Astrocyte (in vitro differentiated cells and primary cell): ENCODE results near the gene ACKR1. TPM values are rescaled to one million over a fixed set of nuclear protein-coding genes. Genes with fewer than 3 reads are reported as not detected.

Experiments used
- DNase-seq: peaks from one replicate; pipeline ENCODE4 v3.0.0-alpha.2; 2010; ENCODE audit warnings: low read depth
- FAIRE-seq: peaks from 2 replicates; lab custom pipeline; 2011; peaks lifted over from hg19 to GRCh38; lab: Jason Lieb, UNC
- H2AFZ ChIP-seq: 2 replicates; pipeline ENCODE4 v1.6.0; 2012; ENCODE audit warnings: low read depth, low read length, inconsistent platforms
- H3K27ac ChIP-seq: 2 replicates; pipeline ENCODE4 v1.5.1; 2011; ENCODE audit warnings: low read depth, low read length, inconsistent platforms
- H3K27me3 ChIP-seq: 2 replicates; pipeline ENCODE4 v1.6.0; 2011; ENCODE audit warnings: low read length, inconsistent platforms; ENCODE audit not compliant: insufficient read depth
- H3K36me3 ChIP-seq: 2 replicates; pipeline ENCODE4 v1.5.1; 2011; ENCODE audit warnings: low read length, inconsistent platforms; ENCODE audit not compliant: insufficient read depth
- H3K4me1 ChIP-seq: 2 replicates; pipeline ENCODE4 v1.5.1; 2011; ENCODE audit warnings: low read length, inconsistent platforms; ENCODE audit not compliant: insufficient read depth
- H3K4me2 ChIP-seq: 2 replicates; pipeline ENCODE4 v1.6.0; 2012; ENCODE audit warnings: low read length, inconsistent platforms
- H3K4me3 ChIP-seq: 2 replicates; pipeline ENCODE4 v1.5.1; 2011; ENCODE audit warnings: low read depth, mild to moderate bottlenecking, low read length, inconsistent platforms; ENCODE audit not compliant: insufficient read depth
- H3K79me2 ChIP-seq: 2 replicates; pipeline ENCODE4 v1.6.0; 2012; ENCODE audit warnings: mild to moderate bottlenecking, low read length, inconsistent platforms; ENCODE audit not compliant: insufficient read depth
- H3K9ac ChIP-seq: 2 replicates; pipeline ENCODE4 v1.6.0; 2012; ENCODE audit warnings: mild to moderate bottlenecking, low read length, inconsistent platforms
- H3K9me3 ChIP-seq: 2 replicates; pipeline ENCODE4 v1.5.1; 2012; ENCODE audit warnings: low read depth, mild to moderate bottlenecking, low read length, inconsistent platforms; ENCODE audit not compliant: insufficient read depth
- H4K20me1 ChIP-seq: 2 replicates; pipeline ENCODE4 v1.6.0; 2012; ENCODE audit warnings: low read length, inconsistent platforms; ENCODE audit not compliant: insufficient read depth
- H3K27ac Mint-ChIP-seq: one replicate; pipeline ENCODE4 v1.8.0; 2021; ENCODE audit warnings: mild to moderate bottlenecking, mixed read lengths; ENCODE audit not compliant: unreplicated experiment
- H3K27me3 Mint-ChIP-seq: one replicate; pipeline ENCODE4 v1.8.0; 2021; ENCODE audit warnings: low read depth, mixed read lengths; ENCODE audit not compliant: unreplicated experiment
- H3K36me3 Mint-ChIP-seq: one replicate; pipeline ENCODE4 v1.8.0; 2021; ENCODE audit warnings: low read depth, mixed read lengths; ENCODE audit not compliant: unreplicated experiment
- H3K4me1 Mint-ChIP-seq: one replicate; pipeline ENCODE4 v1.8.0; 2021; ENCODE audit warnings: low read depth, mixed read lengths; ENCODE audit not compliant: unreplicated experiment
- H3K4me3 Mint-ChIP-seq: one replicate; pipeline ENCODE4 v1.8.0; 2021; ENCODE audit warnings: mild to moderate bottlenecking, moderate library complexity, mixed read lengths; ENCODE audit not compliant: unreplicated experiment
- H3K9me3 Mint-ChIP-seq: one replicate; pipeline ENCODE4 v1.8.0; 2021; ENCODE audit warnings: mild to moderate bottlenecking, mixed read lengths; ENCODE audit not compliant: unreplicated experiment
- CTCF ChIP-seq: IDR thresholded peaks from 2 replicates; pipeline ENCODE4 v1.5.1; 2011; ENCODE audit warnings: low read depth, mild to moderate bottlenecking, inconsistent platforms, low read length, moderate library complexity; ENCODE audit not compliant: insufficient read depth
- EZH2 ChIP-seq: IDR thresholded peaks from 2 replicates; pipeline ENCODE4 v1.6.1; 2012; ENCODE audit warnings: mild to moderate bottlenecking, low read length, inconsistent platforms; ENCODE audit not compliant: insufficient read depth
- total RNA-seq: library from RNA; stranded (reverse); gene quantifications from 2 replicates; pipeline ENCODE4 v1.2.1, GENCODE V29; 2021

Gene ACKR1
- total RNA-seq, 1 donor from 2014 or later: 1.00 TPM

- no peak for FAIRE-seq
- H3K36me3 Mint-ChIP-seq: no peaks in the 10 kb centered on the region
- Histone ChIP-seq H3K9ac (no peak overlapping the region), H3K79me2 (no peaks in the 10 kb centered on the region), H4K20me1 (no peaks in the 10 kb centered on the region), H3K9me3 (no peaks in the 10 kb centered on the region), H2AFZ (no peak overlapping the region), H3K27ac (no peak overlapping the region), H3K4me1 (no peaks in the 10 kb centered on the region), H3K4me2 (no peak overlapping the region), H3K36me3 (no peaks in the 10 kb centered on the region), H3K27me3 (peaks cover 20% of the 10 kb centered on the region), H3K4me3 (no peak overlapping the region)
- H3K9me3 Mint-ChIP-seq: no peaks in the 10 kb centered on the region
- no peak for DNase-seq
- H3K27ac Mint-ChIP-seq: no peak overlapping the region
- H3K27me3 Mint-ChIP-seq: peaks cover 14% of the 10 kb centered on the region
- H3K4me3 Mint-ChIP-seq: no peak overlapping the region
- TF ChIP-seq EZH2: no peak
- TF ChIP-seq CTCF: no peak
- H3K4me1 Mint-ChIP-seq: peaks cover 7% of the 10 kb centered on the region
These were observed 20.5 kb upstream of the ACKR1 start for GRCh38 chr1:159184201-159184600.

DNA sequence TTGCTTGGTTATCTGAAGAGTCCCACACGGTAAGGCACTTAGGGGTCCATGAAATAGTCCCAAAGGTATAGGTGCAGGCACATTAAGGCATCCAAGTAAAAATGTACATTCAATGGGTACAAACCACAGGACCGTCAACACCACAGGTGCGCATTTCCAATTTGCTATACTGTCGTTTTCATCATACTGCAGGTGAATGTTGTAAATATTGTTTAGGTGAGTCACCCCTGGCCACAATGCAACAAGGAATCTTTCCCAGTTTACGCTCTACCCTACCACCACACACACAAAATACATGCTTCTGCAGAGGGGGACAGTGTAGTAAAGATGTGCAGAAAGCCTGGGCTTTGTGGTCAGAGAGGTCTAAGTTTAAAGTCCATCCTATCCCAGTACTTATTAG, 19.6 kb upstream of the ACKR1 start:
- Histone ChIP-seq H3K4me2 (no peak overlapping the region), H3K27ac (no peak overlapping the region), H3K79me2 (no peaks in the 10 kb centered on the region), H3K36me3 (no peaks in the 10 kb centered on the region), H3K27me3 (peaks cover 23% of the 10 kb centered on the region), H3K9me3 (no peaks in the 10 kb centered on the region), H4K20me1 (no peaks in the 10 kb centered on the region), H2AFZ (no peak overlapping the region), H3K4me3 (no peak overlapping the region), H3K4me1 (no peaks in the 10 kb centered on the region), H3K9ac (no peak overlapping the region)
- no peak for TF ChIP-seq CTCF
- TF ChIP-seq EZH2: no peak
- H3K27ac Mint-ChIP-seq: no peak overlapping the region
- DNase-seq (no peak), FAIRE-seq (no peak)
- no peaks in the 10 kb centered on the region for H3K9me3 Mint-ChIP-seq
- H3K27me3 Mint-ChIP-seq: peaks cover 18% of the 10 kb centered on the region
- H3K36me3 Mint-ChIP-seq: no peaks in the 10 kb centered on the region
- no peak overlapping the region for H3K4me3 Mint-ChIP-seq
- peaks cover 7% of the 10 kb centered on the region for H3K4me1 Mint-ChIP-seq

- Histone ChIP-seq H3K79me2 (no peaks in the 10 kb centered on the region), H3K4me2 (no peak overlapping the region), H3K4me1 (no peaks in the 10 kb centered on the region), H3K36me3 (no peaks in the 10 kb centered on the region), H3K27me3 (peaks cover 20% of the 10 kb centered on the region), H3K4me3 (no peak overlapping the region), H3K9ac (no peak overlapping the region), H2AFZ (no peak overlapping the region), H3K27ac (no peak overlapping the region), H3K9me3 (no peaks in the 10 kb centered on the region), H4K20me1 (no peaks in the 10 kb centered on the region)
- TF ChIP-seq CTCF (no peak), EZH2 (no peak)
- H3K9me3 Mint-ChIP-seq: no peaks in the 10 kb centered on the region
- FAIRE-seq (no peak), DNase-seq (no peak)
- H3K4me1 Mint-ChIP-seq: peaks cover 7% of the 10 kb centered on the region
- no peak overlapping the region for H3K4me3 Mint-ChIP-seq
- H3K36me3 Mint-ChIP-seq: no peaks in the 10 kb centered on the region
- peaks cover 18% of the 10 kb centered on the region for H3K27me3 Mint-ChIP-seq
- no peak overlapping the region for H3K27ac Mint-ChIP-seq
These were observed 17.6 kb upstream of the ACKR1 start for GRCh38 chr1:159187033-159187432.
